NT2/D1 (cell line): ENCODE results near the gene GALP.

Experiments used
- YY1 ChIP-seq: IDR thresholded peaks from 2 replicates; pipeline ENCODE4 v1.6.1; 2011; ENCODE audit not compliant: insufficient read length, insufficient read depth
- ZNF274 ChIP-seq: IDR thresholded peaks from 2 replicates; pipeline ENCODE4 v1.6.1; 2011; ENCODE audit warnings: mild to moderate bottlenecking, low read depth, low read length

DNA sequence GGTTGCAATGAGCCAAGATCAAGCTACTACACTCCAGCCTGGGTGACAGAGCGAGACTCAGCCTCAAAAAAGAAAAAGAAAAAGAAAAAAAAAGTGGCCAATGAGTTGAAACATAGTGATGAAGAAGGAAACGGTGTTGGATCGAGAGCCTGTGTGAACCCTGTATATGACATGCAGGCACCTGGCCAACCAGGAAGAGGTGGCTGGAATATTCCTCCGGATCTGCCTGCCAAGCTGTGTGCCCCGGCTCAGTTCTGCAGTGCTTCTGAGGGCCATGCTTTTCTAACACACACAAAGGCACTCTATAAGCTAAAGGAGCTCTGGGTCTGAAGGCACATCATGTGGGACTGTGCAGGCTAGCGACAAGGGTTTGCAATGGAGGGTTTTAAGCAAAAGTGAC lies 38.4 kb upstream of the GALP start:
- TF ChIP-seq ZNF274 (no peak), YY1 (no peak)
